Measurements from ENCODE around the gene TRIM52.
"Not testable (repeated sequence)": the region's sequence is repeated elsewhere in the genome, so short reads cannot be mapped to it uniquely, and the experiment has no call there.

DNA sequence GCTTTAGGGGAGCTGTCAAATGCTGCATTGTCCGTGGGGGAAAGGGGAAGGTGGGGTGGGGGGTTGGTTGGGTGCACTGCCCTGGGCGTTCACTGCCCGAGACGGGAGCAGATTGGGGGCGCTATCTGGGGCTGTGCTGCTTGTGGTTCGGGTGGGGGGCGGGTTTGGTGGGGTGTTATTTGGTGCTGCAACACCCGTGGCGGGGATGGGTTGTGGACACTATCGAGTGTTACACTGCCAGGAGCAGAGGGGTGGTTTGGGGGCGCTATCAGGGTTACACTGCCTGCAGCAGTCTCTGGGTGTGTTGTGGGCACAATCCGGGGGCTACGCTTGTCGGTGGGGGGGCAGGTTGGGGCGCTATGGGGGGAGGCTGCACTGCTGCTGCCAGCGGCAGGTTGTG, 21.5 kb upstream of the TRIM52 start:
- not testable (repeated sequence) for TF ChIP-seq CTCF (IDR thresholded peaks at IDR 0.05 in 8 of 11, conservative IDR thresholded peaks at IDR 0.05 in 3 of 11); POLR2A (IDR thresholded peaks at IDR 0.05); POLR2AphosphoS5 (IDR thresholded peaks at IDR 0.05)
